ENCODE measurements around the gene CAPN12.

CAPN12 gene

GRCh38 chr19:38692458-38693379 is 51.6 kb downstream of the CAPN12 start:
- no peak for DNase-seq

GRCh38 chr19:38691938-38692457 is 52.3 kb downstream of the CAPN12 start:
- peak; percentile 99 for DNase-seq

GRCh38 chr19:38690832-38691231 is 53.4 kb downstream of the CAPN12 start:
- peak; percentile 35 for DNase-seq

- no peak for DNase-seq
Observed at GRCh38 chr19:38690146-38690545, 54.1 kb downstream of the CAPN12 start.

GRCh38 chr19:38687837-38688378 is 56.4 kb downstream of the CAPN12 start:
- no peak for DNase-seq

- DNase-seq: no peak
Observed at GRCh38 chr19:38686530-38686888, 57.8 kb downstream of the CAPN12 start.

DNA sequence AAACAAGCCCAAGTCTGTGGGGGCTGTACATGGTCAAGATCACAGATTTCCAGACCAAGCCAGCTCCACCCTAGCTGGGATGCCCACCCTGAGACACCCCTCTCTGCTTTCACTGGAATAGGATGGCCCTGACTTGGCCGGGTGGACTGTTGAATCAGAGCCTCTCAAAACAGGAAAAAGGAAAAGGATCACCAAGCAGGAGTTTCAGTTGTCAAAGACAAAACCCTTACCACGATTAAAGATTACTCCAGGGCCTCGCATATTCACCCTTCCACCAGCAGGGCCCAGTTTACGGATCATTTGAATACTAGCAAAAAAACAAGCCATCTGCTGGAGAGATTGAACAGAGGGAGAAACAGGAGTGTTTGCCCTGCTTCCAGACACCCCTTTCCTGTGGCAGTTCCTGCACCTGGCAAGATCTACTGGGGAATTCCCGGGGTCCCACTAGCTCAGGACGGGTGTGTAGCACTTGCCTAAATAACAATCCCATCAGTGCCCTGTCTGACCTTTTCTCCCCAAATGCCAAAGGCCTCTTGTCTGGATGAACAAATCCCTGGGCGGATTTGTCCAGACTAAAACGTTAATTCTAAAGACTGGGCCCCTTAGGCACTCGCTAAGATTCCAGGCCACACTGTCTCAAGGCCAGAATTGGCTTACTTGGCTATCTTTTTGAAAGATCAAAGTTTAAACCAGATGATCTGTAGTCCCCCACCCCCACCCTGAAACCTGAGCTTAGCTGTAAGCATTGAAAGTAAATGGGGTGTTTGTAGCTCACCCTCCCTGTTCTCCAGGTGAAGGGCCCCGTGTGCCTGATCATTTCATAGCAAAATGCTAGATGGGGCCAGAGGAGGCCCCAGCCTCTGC is 58.4 kb downstream of the CAPN12 start:
- peak; percentile 58 for DNase-seq

GRCh38 chr19:38684862-38685665 is 59.2 kb downstream of the CAPN12 start:
- no peak for DNase-seq

DNA sequence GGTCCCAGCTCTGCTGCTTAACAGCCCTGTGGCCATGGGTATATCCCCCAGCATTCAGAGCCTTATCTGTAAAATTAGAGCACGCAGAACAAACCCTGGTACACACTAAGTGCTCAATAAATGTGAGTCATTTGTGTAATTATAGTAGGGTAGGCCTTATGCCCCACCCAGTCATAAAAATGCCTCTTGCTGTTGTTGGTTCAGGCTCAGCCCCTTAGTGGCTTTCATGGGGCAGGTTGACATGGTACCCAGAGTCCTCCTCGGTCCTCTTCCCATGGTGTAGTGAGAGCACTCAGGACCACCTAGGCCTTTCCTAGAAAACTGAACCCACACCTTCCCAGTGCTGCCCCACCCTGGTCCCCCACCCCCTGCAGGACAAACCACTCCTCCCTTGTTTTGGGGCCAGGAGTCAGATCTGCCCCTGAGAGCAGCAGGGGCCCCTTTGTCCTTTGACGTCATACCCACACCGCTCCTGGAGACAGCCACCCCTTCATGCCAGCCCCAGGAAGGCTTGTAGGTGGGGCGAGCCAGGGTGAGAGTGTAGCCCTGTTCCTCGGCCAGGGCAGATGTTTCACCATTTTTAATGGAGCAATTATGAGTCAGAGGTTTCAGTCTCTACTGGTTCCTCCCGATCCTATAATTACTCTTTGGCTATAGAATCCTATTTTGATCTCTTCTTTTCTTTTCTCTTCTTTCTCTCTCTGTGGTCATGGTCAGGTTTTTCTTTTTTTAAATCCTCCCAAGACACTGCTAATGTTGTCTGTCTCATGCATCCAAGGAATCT is 60.0 kb downstream of the CAPN12 start:
- DNase-seq: peak; percentile 95

- peak; percentile 93 for DNase-seq
Observed at GRCh38 chr19:38683393-38684077, 60.7 kb downstream of the CAPN12 start.

DNA sequence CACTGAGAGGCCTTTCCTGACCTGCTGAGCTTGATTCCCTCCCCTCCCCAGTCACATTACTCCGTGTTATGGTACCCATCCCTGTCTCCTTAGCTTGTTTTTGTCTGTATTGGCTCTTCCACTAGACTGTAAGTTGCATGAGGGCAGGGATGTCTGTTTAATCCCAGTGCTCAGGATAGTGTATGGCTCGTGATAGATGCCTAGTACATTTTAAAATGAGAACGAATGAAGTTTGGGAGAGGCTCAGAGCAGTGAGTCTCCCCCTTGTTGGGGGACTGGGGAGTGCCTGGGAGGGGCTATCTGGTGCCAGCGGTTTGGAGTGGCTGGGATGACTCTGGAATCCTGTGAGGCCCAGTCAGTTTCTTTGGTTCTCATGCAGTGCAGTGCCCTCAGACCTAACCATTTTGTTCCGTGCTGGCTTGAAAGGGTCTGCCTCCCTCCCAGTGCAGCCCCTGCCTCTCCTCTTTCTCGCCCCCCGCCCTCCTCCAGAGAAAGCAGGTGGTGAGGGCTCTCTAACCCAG is 61.3 kb downstream of the CAPN12 start:
- DNase-seq: no peak

GRCh38 chr19:38682195-38682867 is 61.9 kb downstream of the CAPN12 start:
- no peak for DNase-seq
